Uterus (tissue), 2 donors: ENCODE measurements around the gene MANF.

Source experiments
- POLR2A ChIP-seq, 2 donors: fragments of 450-650 bp; IDR thresholded peaks; one replicate each; pipeline ENCODE4 v1.6.1; 2016; ENCODE audit warnings: antibody characterized with exemption in 2 of 2, mild to moderate bottlenecking in 1 of 2, moderate library complexity in 1 of 2
- TF ChIP-seq, protein P1 (sequence below), 4 experiments: fragments of 200-600 bp in 2 of 4; fragments of 450-650 bp in 2 of 4; sonication (generic) in 2 of 4; IDR thresholded peaks; one replicate each; pipeline ENCODE4 v1.5.1; 2016 to 2019; ENCODE audit warnings: antibody characterized with exemption in 4 of 4, mild to moderate bottlenecking in 2 of 4, moderate library complexity in 1 of 4

DNA sequence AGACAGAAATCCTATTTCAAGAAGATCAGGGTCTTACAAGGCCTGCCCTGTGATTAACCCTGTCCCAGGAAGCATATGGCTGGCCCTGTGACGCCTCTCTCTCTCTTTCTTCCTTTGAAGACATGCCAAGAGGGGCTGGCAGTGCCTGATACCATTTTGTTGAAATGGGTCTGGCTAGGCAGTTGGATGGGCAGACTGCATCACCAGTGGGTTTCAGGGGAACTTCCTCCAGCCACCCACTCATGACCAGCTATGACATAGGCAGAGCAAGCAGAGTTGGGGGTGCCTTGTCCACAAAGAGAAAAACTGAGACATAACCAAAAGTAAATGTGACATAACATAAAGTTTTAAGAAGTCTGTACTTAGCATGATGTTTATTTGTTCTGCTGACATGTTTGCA, 31.4 kb upstream of the MANF start:
- no peak for TF ChIP-seq POLR2A (IDR thresholded peaks at IDR 0.05)
- TF ChIP-seq, protein P1, sequence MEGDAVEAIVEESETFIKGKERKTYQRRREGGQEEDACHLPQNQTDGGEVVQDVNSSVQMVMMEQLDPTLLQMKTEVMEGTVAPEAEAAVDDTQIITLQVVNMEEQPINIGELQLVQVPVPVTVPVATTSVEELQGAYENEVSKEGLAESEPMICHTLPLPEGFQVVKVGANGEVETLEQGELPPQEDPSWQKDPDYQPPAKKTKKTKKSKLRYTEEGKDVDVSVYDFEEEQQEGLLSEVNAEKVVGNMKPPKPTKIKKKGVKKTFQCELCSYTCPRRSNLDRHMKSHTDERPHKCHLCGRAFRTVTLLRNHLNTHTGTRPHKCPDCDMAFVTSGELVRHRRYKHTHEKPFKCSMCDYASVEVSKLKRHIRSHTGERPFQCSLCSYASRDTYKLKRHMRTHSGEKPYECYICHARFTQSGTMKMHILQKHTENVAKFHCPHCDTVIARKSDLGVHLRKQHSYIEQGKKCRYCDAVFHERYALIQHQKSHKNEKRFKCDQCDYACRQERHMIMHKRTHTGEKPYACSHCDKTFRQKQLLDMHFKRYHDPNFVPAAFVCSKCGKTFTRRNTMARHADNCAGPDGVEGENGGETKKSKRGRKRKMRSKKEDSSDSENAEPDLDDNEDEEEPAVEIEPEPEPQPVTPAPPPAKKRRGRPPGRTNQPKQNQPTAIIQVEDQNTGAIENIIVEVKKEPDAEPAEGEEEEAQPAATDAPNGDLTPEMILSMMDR (IDR thresholded peaks at IDR 0.05), result no peak
